Transverse colon (tissue), 4 donors: Measurements from ENCODE around the gene ALDH7A1. TPM values are rescaled to one million over a fixed set of nuclear protein-coding genes. Genes with fewer than 3 reads are reported as not detected.

Experiments used
- DNase-seq: peaks from one replicate; pipeline ENCODE4 v3.0.0-alpha.2; 2019
- H3K27ac ChIP-seq, 4 donors: fragments of 200-600 bp; sonication (generic); 2 replicates each; pipeline ENCODE4 v1.5.1; 2016 to 2018; ENCODE audit warnings: inconsistent platforms in 4 of 4
- H3K27me3 ChIP-seq: fragments of 200-600 bp; sonication (generic); 2 replicates; pipeline ENCODE4 v1.5.1; 2017; ENCODE audit warnings: inconsistent platforms
- H3K36me3 ChIP-seq, 4 donors: fragments of 200-600 bp; sonication (generic); 2 replicates each; pipeline ENCODE4 v1.5.1; 2017 to 2019; ENCODE audit warnings: inconsistent platforms in 4 of 4
- H3K4me1 ChIP-seq, 4 donors: fragments of 200-600 bp; sonication (generic); 2 replicates each; pipeline ENCODE4 v1.5.1; 2017 to 2020; ENCODE audit warnings: inconsistent platforms in 4 of 4
- H3K4me3 ChIP-seq, 4 donors: fragments of 200-600 bp; sonication (generic); 1 replicate in 1 of 4; 2 replicates in 3 of 4; pipeline versions ENCODE4 v1.5.1 to v1.6.1; 2017 to 2019; ENCODE audit warnings: inconsistent platforms in 4 of 4
- H3K9me3 ChIP-seq, 2 donors: fragments of 200-600 bp; sonication (generic); 2 replicates each; pipeline ENCODE4 v1.5.1; 2017 to 2019; ENCODE audit warnings: inconsistent platforms in 2 of 2
- CTCF ChIP-seq, 5 experiments: fragments of 200-600 bp in 3 of 5; fragments of 450-650 bp in 2 of 5; sonication (generic) in 3 of 5; IDR thresholded peaks; 1 replicate in 2 of 5; 2 replicates in 3 of 5; pipeline ENCODE4 v1.5.1; 2016 to 2017; ENCODE audit warnings: antibody characterized with exemption in 5 of 5, inconsistent platforms in 3 of 5, mild to moderate bottlenecking in 2 of 5, moderate library complexity in 1 of 5
- EP300 ChIP-seq: sonication (generic); formaldehyde crosslinking; IDR thresholded peaks from one replicate; pipeline ENCODE4 v1.6.1; 2017; ENCODE audit warnings: antibody characterized with exemption, low read depth
- POLR2A ChIP-seq: fragments of 450-650 bp; IDR thresholded peaks from one replicate; pipeline ENCODE4 v1.6.1; 2016; ENCODE audit warnings: antibody characterized with exemption, mild to moderate bottlenecking, moderate library complexity
- POLR2AphosphoS5 ChIP-seq, 3 donors: sonication (generic); formaldehyde crosslinking; IDR thresholded peaks; one replicate each; pipeline ENCODE4 v1.6.1; 2016; ENCODE audit warnings: antibody characterized with exemption in 3 of 3
- WGBS, 2 donors: methylation state at CpG; one replicate each; pipeline ENCODE4 v1.1.5; 2018; ENCODE audit warnings: low coverage in 1 of 2; 5-methylcytosine and 5-hydroxymethylcytosine counted together
- in situ Hi-C, 4 donors: fragments of 200-750 bp; cut with MboI; loops; one replicate each; pipeline versions ENCODE4 v1.15.0 to v1.15.1; 2017; ENCODE audit warnings: low sequenced_read_pairs in 3 of 4, low pct_ligation_motif_present in 1 of 4, low pct_unique_long_range_greater_than_20kb in 1 of 4
- intact Hi-C: fragments of 100-400 bp; cut with DNase I; formaldehyde crosslinking; loops from one replicate; pipeline ENCODE4 v1.15.1; 2023; ENCODE audit warnings: low total_unique reads
- total RNA-seq, 4 donors: library from RNA; depleted of rRNA; stranded (reverse); fragments of >200 nt; gene quantifications; one replicate each; pipeline ENCODE4 v1.1.0, GENCODE V29; 2016

ALDH7A1 gene
- total RNA-seq, 4 donors from 2014 or later = 9.8 to 33.3 (median 15.1) TPM

- intact Hi-C loops (loop anchor here (5.0 kb wide), 1 partner anchor 253 kb away; no protein-coding TSS in a partner anchor), in situ Hi-C loops (no loop called here)
- WGBS, 2 donors = 62 to 70% methylated on average over 11 to 22 of the region's 22 CpGs
- DNase-seq = no peak
- no peaks in the 10 kb centered on the region for H3K9me3 ChIP-seq
- peak overlapping the region in 3 of 4 donors; percentile 45 to 67 (median 56) for H3K4me3 ChIP-seq
- H3K36me3 ChIP-seq = no peaks in the 10 kb centered on the region
- no peaks in the 10 kb centered on the region for H3K27me3 ChIP-seq
- TF ChIP-seq POLR2AphosphoS5 (IDR thresholded peaks at IDR 0.05) (no peak), POLR2A (no peak), CTCF (IDR thresholded peaks at IDR 0.05) (no peak), EP300 (no peak)
- H3K27ac ChIP-seq = peak overlapping the region; percentile 79 to 87 (median 83)
- peaks cover 9 to 29% (median 15%) of the 10 kb centered on the region in 4 donors for H3K4me1 ChIP-seq
These were observed 566 bp upstream of the ALDH7A1 start for GRCh38 chr5:126595486-126596083.

- H3K4me1 ChIP-seq = peaks cover 9 to 17% (median 12%) of the 10 kb centered on the region in 4 donors
- in situ Hi-C loops = no loop called here
- 88 to 100% methylated on average over 1 of the region's 1 CpG for WGBS, 2 donors
- H3K4me3 ChIP-seq = no peak overlapping the region
- no peak for DNase-seq
- TF ChIP-seq POLR2AphosphoS5 (IDR thresholded peaks at IDR 0.05) (no peak), CTCF (IDR thresholded peaks at IDR 0.05) (no peak), EP300 (no peak), POLR2A (no peak)
- no peaks in the 10 kb centered on the region for H3K9me3 ChIP-seq
- H3K27me3 ChIP-seq = no peaks in the 10 kb centered on the region
- no peaks in the 10 kb centered on the region for H3K36me3 ChIP-seq
- no peak overlapping the region for H3K27ac ChIP-seq
- intact Hi-C loops = no loop called here
These were observed 3.5 kb downstream of the ALDH7A1 start for GRCh38 chr5:126591549-126591948.

- H3K4me3 ChIP-seq = no peak overlapping the region
- H3K36me3 ChIP-seq = peaks cover 0 to 5% (median 0%) of the 10 kb centered on the region in 4 donors
- TF ChIP-seq EP300 (no peak), POLR2A (no peak), CTCF (IDR thresholded peaks at IDR 0.05) (no peak), POLR2AphosphoS5 (IDR thresholded peaks at IDR 0.05) (no peak)
- no peak overlapping the region for H3K27ac ChIP-seq
- no peaks in the 10 kb centered on the region for H3K27me3 ChIP-seq
- peaks cover 9 to 17% (median 12%) of the 10 kb centered on the region in 4 donors for H3K4me1 ChIP-seq
- in situ Hi-C loops = no loop called here
- intact Hi-C loops = no loop called here
- no peaks in the 10 kb centered on the region for H3K9me3 ChIP-seq
- 83 to 91% methylated on average over 2 to 27 of the region's 28 CpGs for WGBS, 2 donors
- DNase-seq = no peak
These were observed 5.3 kb downstream of the ALDH7A1 start for GRCh38 chr5:126589536-126590297.

GRCh38 chr5:126587551-126588390, 7.2 kb downstream of the ALDH7A1 start:
- Histone ChIP-seq H3K9me3 (no peaks in the 10 kb centered on the region), H3K4me1 (peaks cover 0 to 1% (median 0%) of the 10 kb centered on the region in 4 donors), H3K4me3 (no peak overlapping the region), H3K27me3 (no peaks in the 10 kb centered on the region), H3K36me3 (peaks cover 0 to 20% (median 0%) of the 10 kb centered on the region in 4 donors), H3K27ac (no peak overlapping the region)
- no peak for TF ChIP-seq CTCF (IDR thresholded peaks at IDR 0.05)
- TF ChIP-seq EP300 = no peak
- TF ChIP-seq POLR2AphosphoS5 (IDR thresholded peaks at IDR 0.05) = no peak
- TF ChIP-seq POLR2A = no peak
- intact Hi-C loops (no loop called here), in situ Hi-C loops (no loop called here)
- DNase-seq = no peak
- 92 to 94% methylated on average over 5 to 9 of the region's 9 CpGs for WGBS, 2 donors
